Urinary bladder (tissue), 4 donors: ENCODE data around the gene MMP3. TPM values are rescaled to one million over a fixed set of nuclear protein-coding genes. Genes with fewer than 3 reads are reported as not detected.

ENCODE experiments used
- DNase-seq: peaks from one replicate; pipeline ENCODE4 v3.0.0-alpha.2; 2015; ENCODE audit errors: extremely low spot score
- H3K27ac ChIP-seq: one replicate; pipeline ENCODE4 v1.5.1; 2013; ENCODE audit warnings: low read depth, mild to moderate bottlenecking, moderate library complexity
- H3K36me3 ChIP-seq: one replicate; pipeline ENCODE4 v1.6.1; 2013; ENCODE audit warnings: mild to moderate bottlenecking, moderate library complexity; ENCODE audit not compliant: insufficient read depth
- H3K4me1 ChIP-seq: one replicate; pipeline ENCODE4 v1.6.1; 2013; ENCODE audit warnings: mild to moderate bottlenecking, moderate library complexity; ENCODE audit not compliant: insufficient read depth
- H3K4me3 ChIP-seq: one replicate; pipeline ENCODE4 v1.5.1; 2013; ENCODE audit warnings: low read depth, low read length
- WGBS: extraction: QIAGEN DNeasy Blood & Tissue Kit; methylation state at CpG from one replicate; pipeline ENCODE4 v1.1.7; 2013; 5-methylcytosine and 5-hydroxymethylcytosine counted together
- polyA plus RNA-seq: library from polyadenylated mRNA; stranded (reverse); fragments of 200-250 nt; gene quantifications from one replicate; pipeline ENCODE4 v1.2.3, GENCODE V29; 2013
- total RNA-seq: library from RNA; depleted of rRNA; stranded (reverse); fragments of >200 nt; gene quantifications from one replicate; pipeline ENCODE4 v1.2.3, GENCODE V29; 2014
- donor health status: healthy with polysubstance abuse.
- donor health status: healthy.

The MMP3 gene
- total and polyA plus RNA-seq, 2 donors = 1.4 to 6.3 TPM

DNA sequence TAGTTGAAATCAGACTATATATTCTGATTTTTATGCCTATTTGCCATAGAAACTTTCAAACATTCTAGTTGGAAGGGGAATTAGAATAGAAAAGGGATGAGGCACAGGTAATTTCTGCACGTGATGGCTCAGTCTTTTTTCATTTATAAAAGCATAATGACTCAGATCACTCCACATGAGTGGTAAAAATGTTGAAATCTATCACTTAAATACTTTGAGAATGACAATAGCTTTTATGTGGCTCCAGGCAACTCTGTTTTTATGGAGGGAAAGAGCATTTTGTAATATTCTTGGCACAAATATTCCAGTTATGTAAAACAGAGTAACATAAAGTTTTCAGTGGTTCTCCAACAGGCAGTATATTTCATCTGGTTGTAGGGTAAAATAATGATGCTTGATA is 5.9 kb upstream of the MMP3 start:
- Histone ChIP-seq H3K36me3 (no peaks in the 10 kb centered on the region), H3K4me3 (no peak overlapping the region), H3K27ac (no peak overlapping the region), H3K4me1 (no peaks in the 10 kb centered on the region)
- no peak for DNase-seq
- 46% methylated on average over 1 of the region's 1 CpG for WGBS

- Histone ChIP-seq H3K36me3 (no peaks in the 10 kb centered on the region), H3K4me3 (no peak overlapping the region), H3K27ac (no peak overlapping the region), H3K4me1 (no peaks in the 10 kb centered on the region)
- 20% methylated on average over 3 of the region's 3 CpGs for whole genome bisulfite sequencing
- DNase-seq = no peak
Measured at GRCh38 chr11:102846292-102846691, 2.9 kb upstream of the MMP3 start.

GRCh38 chr11:102842930-102843329 is 479 bp downstream of the MMP3 start:
- no peak overlapping the region for H3K4me3 ChIP-seq
- no peak for DNase-seq
- WGBS = 34% methylated on average over 1 of the region's 1 CpG
- H3K36me3 ChIP-seq = no peaks in the 10 kb centered on the region
- H3K4me1 ChIP-seq = no peaks in the 10 kb centered on the region
- no peak overlapping the region for H3K27ac ChIP-seq

DNA sequence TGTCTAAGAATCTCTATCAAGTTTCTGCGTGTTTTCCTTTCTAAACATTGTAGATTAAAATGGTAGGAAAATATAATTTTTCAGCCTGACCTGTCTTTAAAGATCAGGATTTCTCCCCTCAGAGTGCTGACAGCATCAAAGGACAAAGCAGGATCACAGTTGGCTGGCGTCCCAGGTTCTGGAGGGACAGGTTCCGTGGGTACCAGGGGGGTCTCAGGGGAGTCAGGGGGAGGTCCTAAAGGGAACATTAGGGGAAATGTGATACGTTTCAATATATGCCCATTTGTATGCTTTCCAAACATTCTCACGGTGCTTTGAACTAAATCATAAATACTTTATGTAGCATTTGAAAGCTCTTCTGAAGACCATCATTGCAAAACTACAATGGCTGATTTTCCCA is 3.4 kb downstream of the MMP3 start:
- WGBS = 46% methylated on average over 5 of the region's 5 CpGs
- no peak overlapping the region for H3K4me3 ChIP-seq
- no peaks in the 10 kb centered on the region for H3K36me3 ChIP-seq
- H3K27ac ChIP-seq = no peak overlapping the region
- H3K4me1 ChIP-seq = no peaks in the 10 kb centered on the region
- DNase-seq = no peak

DNA sequence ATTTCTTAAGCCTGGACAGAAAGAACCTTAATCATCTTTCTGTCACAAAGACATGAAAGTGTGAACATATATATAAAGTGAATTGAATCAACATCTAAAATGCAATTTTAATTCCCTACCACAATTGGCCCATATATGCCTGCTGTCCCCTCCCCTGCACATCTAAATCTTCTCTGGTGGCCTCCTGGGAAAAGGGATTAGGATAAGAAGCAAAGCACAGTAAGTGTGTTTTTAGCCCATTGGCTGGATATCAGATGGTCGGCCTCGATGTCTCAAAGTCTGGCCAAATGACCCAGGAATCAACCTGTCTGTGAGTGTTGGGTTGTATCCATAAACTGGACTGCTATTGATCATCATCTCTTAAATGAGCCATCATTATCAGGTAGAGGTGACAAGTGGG is 5.8 kb downstream of the MMP3 start:
- Histone ChIP-seq H3K27ac (no peak overlapping the region), H3K36me3 (no peaks in the 10 kb centered on the region), H3K4me1 (no peaks in the 10 kb centered on the region), H3K4me3 (no peak overlapping the region)
- no peak for DNase-seq
- 59% methylated on average over 2 of the region's 2 CpGs for WGBS

- H3K4me3 ChIP-seq = no peak overlapping the region
- no peaks in the 10 kb centered on the region for H3K4me1 ChIP-seq
- no peaks in the 10 kb centered on the region for H3K36me3 ChIP-seq
- no peak for DNase-seq
- H3K27ac ChIP-seq = no peak overlapping the region
- 90% methylated on average over 2 of the region's 2 CpGs for WGBS
Measured at GRCh38 chr11:102837156-102837555, 6.3 kb downstream of the MMP3 start.

DNA sequence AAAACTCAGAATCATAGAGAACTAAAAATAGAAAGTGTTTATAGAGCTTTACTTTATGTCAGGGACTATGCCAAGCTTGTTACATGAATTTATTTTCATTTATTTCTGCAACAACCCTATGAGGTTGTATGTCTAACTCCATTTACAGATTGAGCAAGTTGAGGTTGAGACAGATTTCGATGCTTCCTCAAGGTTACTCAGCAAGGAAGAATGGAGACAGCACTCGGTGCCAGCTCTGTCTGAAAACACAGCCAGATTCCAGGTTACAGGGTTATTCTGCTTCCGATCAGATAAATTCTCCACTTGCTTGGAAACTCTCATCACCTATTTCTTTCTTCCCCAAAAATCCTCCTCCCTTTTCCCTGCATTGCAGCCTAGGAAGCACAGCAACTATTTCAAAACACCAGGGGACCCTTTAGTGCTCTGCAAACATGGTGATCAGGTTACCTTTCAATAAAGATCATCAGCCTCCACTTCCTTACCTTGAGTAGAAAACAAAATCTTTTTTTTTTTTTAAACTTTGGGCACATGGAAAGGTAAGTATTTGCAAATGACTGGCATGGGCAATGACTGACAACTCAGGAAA is 7.0 kb downstream of the MMP3 start:
- no peak for DNase-seq
- 21% methylated on average over 3 of the region's 3 CpGs for WGBS
- no peak overlapping the region for H3K27ac ChIP-seq
- no peaks in the 10 kb centered on the region for H3K4me1 ChIP-seq
- no peak overlapping the region for H3K4me3 ChIP-seq
- H3K36me3 ChIP-seq = no peaks in the 10 kb centered on the region

DNA sequence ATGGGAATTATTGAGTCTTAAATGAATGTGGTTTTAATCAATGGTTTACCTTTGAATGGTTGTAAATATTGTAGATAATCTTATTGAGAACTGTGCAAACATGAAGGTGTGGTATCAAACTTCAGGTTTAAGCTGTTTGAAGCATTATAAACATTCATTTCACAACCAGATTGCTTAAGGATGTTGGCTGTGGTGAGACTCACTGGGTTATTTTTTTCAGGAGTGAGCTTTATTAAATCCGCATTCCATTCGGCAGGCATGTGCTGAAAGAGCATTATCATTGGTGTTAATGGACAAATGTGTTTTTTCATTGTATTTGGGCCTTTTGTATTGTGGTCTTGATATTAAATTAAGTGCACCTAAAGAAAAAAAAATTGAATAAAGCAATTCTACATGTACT is 9.7 kb downstream of the MMP3 start:
- DNase-seq = no peak
- H3K4me1 ChIP-seq = no peaks in the 10 kb centered on the region
- 71% methylated on average over 2 of the region's 2 CpGs for WGBS
- H3K36me3 ChIP-seq = no peaks in the 10 kb centered on the region
- H3K27ac ChIP-seq = no peak overlapping the region
- no peak overlapping the region for H3K4me3 ChIP-seq

GRCh38 chr11:102832612-102833011 is 10.8 kb downstream of the MMP3 start:
- 93% methylated on average over 7 of the region's 7 CpGs for WGBS
- Histone ChIP-seq H3K4me1 (no peaks in the 10 kb centered on the region), H3K4me3 (no peak overlapping the region), H3K27ac (no peak overlapping the region), H3K36me3 (no peaks in the 10 kb centered on the region)
- no peak for DNase-seq

DNA sequence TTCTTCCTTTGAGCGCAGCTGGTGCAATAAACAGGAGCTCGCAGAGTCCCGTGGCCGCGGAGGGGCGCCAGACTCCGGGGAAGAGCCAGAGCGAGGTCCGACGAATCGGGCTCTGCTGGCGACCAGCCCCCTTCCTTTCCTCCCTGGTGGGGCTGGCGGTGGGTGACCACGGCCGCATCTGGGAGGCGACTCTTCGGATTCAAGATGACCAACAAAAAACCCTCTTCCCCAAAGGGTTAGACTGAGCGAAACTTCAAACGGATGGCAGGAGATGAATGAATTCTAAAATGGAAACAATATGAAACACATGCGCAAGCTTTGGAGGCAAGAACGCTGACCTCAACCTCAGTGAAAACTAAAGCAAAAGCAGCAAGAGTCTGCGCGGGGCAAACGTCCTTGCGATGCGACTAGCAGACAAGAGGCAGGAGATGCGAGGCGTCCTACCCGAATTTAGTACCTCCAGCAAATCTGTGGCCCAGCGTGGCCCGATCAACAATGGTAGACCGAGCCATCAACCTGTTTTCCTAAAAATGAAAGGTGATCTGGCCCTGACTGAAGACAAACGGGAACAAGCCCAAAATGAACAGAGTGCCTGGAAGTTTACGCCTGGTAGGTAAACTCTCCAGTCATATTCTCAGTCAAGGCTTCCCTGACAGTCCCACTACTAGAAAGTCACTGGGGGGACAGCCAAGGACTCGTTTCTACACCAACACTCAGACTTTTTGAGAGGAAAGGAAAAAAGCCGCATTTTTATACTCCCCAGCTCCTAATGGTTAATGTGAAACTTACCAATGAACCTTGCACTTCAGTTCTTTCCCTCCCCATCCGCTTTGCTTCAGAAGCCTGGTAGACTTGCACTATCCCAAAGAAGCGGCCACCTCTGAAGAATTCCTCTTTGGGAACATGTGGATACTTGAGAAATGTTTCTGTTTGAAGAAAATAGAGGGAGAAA is 11.6 kb downstream of the MMP3 start:
- WGBS = 51% methylated on average over 38 of the region's 38 CpGs
- Histone ChIP-seq H3K4me1 (no peaks in the 10 kb centered on the region), H3K4me3 (peak overlapping the region; percentile 16), H3K36me3 (no peaks in the 10 kb centered on the region), H3K27ac (no peak overlapping the region)
- DNase-seq = no peak

DNA sequence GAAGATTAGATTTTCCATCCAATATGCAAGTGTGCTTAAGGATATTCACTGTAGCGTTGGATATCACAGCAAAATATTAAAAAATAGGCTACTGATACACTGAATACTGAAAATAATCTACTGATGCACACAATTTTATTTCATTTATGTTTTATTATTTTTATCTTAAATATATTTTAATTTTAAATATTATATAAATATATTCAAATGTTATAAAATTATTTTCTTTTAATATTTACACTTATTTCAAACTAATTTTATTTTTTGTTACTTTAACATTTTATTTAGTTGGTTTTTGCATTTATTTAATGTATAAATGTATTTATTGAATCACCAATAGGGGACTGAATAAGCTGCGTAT is 12.3 kb downstream of the MMP3 start:
- 64% methylated on average over 2 of the region's 2 CpGs for WGBS
- H3K27ac ChIP-seq = no peak overlapping the region
- no peak for DNase-seq
- H3K4me1 ChIP-seq = no peaks in the 10 kb centered on the region
- no peaks in the 10 kb centered on the region for H3K36me3 ChIP-seq
- H3K4me3 ChIP-seq = no peak overlapping the region

DNA sequence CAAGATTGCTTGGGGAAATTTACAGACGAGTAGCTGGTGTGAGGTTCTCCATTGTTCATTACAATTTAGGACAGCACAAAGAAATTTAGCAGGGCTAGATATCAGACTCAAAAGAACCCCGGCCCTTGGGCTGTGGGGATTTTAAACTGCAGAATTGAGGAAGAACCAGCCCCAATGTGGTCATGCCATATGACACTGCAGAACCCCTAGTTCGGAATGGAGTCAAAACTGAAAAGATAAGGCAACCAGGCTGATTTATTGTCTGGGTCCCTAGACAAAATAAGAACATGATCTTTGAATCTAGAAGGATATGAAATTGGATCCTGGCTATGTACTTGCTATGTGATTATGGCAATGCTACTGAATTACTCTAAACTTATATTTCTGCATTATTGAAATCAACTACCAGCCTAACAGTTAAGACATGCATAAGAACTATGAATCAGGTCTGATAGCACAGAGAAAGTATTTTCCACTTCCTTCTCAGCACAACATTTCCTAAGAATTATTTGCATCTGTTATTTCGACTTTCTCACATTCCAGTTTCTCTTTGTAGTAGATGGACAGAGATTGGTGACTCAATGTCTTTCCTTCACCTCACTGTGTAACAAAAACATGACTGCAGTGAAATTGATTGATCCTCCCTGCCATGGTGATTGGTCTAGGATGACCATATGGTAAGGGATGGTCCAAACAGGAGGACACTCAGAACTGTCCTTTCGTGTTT is 13.2 kb downstream of the MMP3 start:
- 79% methylated on average over 5 of the region's 5 CpGs for WGBS
- Histone ChIP-seq H3K4me1 (no peaks in the 10 kb centered on the region), H3K4me3 (no peak overlapping the region), H3K27ac (no peak overlapping the region), H3K36me3 (no peaks in the 10 kb centered on the region)
- DNase-seq = no peak

GRCh38 chr11:102829316-102830000 is 14.0 kb downstream of the MMP3 start:
- no peaks in the 10 kb centered on the region for H3K36me3 ChIP-seq
- no peak overlapping the region for H3K27ac ChIP-seq
- no peaks in the 10 kb centered on the region for H3K4me1 ChIP-seq
- 71% methylated on average over 6 of the region's 6 CpGs for WGBS
- DNase-seq = no peak
- H3K4me3 ChIP-seq = no peak overlapping the region
